ENCODE results near the gene PLXDC2.
A peak's percentile ranks its signal among the peaks of the same experiment; 100 is the strongest.
"Not testable (repeated sequence)": the region's sequence is repeated elsewhere in the genome, so short reads cannot be mapped to it uniquely, and the experiment has no call there.

Gene PLXDC2

DNA sequence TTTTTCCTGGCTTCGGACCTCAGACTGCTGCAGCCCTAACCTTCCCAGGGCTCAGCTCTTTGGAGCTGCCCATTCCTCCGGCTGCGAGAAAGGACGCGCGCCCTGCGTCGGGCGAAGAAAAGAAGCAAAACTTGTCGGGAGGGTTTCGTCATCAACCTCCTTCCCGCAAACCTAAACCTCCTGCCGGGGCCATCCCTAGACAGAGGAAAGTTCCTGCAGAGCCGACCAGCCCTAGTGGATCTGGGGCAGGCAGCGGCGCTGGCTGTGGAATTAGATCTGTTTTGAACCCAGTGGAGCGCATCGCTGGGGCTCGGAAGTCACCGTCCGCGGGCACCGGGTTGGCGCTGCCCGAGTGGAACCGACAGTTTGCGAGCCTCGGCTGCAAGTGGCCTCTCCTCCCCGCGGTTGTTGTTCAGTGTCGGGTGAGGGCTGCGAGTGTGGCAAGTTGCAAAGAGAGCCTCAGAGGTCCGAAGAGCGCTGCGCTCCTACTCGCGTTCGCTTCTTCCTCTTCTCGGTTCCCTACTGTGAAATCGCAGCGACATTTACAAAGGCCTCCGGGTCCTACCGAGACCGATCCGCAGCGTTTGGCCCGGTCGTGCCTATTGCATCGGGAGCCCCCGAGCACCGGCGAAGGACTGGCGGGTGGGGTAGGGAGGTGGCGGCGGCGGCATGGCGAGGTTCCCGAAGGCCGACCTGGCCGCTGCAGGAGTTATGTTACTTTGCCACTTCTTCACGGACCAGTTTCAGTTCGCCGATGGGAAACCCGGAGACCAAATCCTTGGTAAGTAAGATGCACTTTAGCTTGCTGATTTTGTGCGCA, at the start of gene PLXDC2:
TSS of gene PLXDC2 (plus strand) at position 22 of the 820 bp plus-strand sequence.
- DNase-seq: peak; percentile 16 to 22

DNA sequence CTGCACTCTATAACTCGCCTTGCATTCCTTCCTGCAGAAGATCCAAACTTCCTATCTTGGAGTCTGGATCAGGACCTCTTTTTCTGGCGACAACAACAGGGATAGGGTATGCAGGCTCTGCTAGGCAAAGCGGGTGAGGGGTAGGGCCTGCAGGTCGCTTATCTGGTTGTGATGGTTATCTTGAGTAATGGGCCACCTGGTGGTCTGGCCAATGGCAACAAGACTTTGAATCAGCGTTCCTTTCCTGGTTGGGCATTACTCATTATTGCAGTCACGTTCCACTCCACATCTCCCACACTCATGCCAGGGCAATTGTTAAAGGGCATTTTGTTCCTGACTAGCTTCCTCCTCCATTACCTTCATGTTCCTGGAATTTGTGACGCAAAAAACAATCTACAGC, 48.4 kb upstream of the PLXDC2 start:
- no peak for DNase-seq

DNA sequence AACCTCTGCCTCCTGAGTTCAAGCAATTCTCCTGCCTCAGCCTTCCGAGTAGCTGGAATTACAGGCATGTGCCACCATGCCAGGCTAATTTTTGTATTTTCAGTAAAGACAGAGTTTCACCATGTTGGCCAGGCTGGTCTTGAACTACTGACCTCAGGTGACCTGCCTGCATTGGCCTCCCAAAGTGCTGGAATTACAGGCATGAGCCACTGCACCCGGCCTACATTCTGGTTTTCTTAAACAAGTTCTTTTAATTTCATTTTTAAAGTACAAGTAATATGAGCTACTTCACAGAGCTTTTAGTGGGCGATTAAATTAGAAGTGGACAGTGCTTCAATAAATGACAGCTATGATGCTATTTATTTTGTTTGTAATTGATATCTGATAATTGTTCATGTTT, 46.4 kb upstream of the PLXDC2 start:
- not testable (repeated sequence) for DNase-seq

- no peak for DNase-seq
These were observed 43.3 kb upstream of the PLXDC2 start for GRCh38 chr10:19772972-19773371.

- DNase-seq: no peak
These were observed 40.9 kb upstream of the PLXDC2 start for GRCh38 chr10:19775296-19775695.

- no peak for DNase-seq
These were observed 38.4 kb upstream of the PLXDC2 start for GRCh38 chr10:19777806-19778205.

- DNase-seq: no peak
These were observed 37.2 kb upstream of the PLXDC2 start for GRCh38 chr10:19778996-19779395.

DNA sequence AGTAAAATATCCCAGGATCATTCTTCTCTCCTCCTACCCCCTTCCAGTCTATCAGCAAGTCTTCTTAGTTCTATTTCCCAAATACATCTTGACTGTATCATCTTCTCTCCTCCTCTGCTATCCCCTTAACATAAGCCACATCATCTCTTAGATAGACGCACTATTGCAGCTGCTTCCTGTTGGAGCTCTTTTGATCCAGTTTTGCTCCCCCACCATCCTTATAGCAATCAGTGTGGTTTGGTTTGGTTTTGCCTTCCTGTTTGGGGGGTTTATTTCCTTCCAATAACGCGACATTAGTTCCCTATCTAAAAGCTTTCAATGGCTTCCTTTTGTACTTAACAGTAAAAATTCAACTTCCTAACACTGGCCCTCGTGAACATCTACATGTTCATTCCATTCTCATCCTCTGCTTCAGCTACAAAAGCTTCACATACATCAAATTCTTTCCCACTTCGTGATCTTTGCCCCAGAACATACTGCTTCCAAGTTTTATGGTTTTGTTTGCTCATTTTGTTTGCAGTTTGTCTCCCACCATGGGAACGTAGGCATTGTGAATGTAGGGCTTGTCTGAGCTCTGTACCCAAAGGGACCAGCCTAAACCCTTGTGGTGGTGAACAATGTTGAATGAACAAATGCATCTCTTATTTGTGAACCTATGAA, 33.7 kb upstream of the PLXDC2 start:
- no peak for DNase-seq

DNA sequence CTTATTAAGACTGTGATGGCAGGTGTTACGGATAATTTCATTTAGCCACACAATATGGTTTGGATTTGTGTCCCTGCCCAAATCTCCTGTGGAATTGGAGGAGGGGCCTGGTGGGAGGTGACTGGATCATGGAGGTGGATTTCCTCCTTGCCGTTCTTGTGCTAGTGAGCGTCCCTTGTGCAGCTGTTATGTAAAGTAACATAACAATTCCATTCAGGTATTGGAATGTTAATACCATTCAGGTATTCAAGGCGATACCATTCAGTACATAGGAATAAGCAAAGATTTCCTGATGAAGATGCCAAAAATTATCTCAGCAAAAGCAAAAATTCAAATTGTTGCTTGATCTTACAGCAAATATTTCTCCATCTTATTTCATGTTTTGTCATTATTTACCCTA, 32.5 kb upstream of the PLXDC2 start:
- no peak for DNase-seq

- DNase-seq: no peak
These were observed 30.9 kb upstream of the PLXDC2 start for GRCh38 chr10:19785366-19785765.

DNA sequence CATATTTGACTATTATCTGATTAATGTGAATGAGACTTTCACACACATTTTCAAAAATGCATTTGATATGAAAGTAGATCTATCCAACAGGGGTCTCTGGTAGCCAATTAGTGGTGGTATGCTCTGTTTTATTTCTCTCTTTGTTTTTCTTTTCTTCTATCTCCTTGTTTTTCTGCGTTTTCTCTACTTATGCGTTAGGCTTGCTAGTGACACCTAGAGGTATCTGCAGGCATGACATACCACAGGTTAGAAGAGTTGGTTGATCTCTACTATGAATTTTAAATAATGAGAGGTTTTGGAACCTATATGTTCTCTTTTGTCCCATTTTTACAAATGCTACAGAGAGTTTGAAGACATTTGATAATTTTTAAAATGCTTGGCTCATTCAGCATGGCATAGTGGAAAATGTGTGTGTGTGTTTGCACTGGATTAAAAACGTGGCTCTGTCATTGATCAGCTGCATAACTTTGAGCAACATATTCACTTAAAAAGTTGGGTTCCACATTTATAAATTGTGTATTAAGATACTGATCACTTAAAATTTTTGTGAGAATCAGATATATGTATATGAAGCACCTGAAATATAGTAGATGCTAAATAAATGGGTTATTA, 28.1 kb upstream of the PLXDC2 start:
- DNase-seq: no peak

GRCh38 chr10:19788902-19789301, 27.3 kb upstream of the PLXDC2 start:
- DNase-seq: no peak

GRCh38 chr10:19789607-19790006, 26.6 kb upstream of the PLXDC2 start:
- no peak for DNase-seq

DNA sequence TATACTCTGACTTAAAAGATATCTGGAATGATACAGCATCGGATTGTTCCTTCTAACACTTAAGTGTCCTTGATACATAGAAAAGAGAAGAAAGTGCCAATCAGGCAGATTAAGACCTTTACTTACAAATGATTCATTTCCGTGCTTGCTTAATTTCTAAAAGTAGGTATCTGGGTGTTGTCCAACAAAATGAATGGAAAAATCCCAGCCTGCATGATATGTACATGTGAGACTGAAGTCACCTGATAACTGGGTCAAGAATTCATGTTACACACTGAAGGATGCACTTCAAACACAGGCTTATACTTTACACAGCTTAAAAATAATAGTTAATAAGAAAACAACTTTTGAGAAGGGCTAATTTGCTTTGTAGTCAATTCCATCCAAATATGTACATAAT, 25.2 kb upstream of the PLXDC2 start:
- DNase-seq: no peak

GRCh38 chr10:19795684-19796083, 20.5 kb upstream of the PLXDC2 start:
- DNase-seq: no peak

- DNase-seq: no peak
These were observed 16.1 kb upstream of the PLXDC2 start for GRCh38 chr10:19800161-19800560.

- DNase-seq: no peak
These were observed 14.9 kb upstream of the PLXDC2 start for GRCh38 chr10:19801369-19801768.

DNA sequence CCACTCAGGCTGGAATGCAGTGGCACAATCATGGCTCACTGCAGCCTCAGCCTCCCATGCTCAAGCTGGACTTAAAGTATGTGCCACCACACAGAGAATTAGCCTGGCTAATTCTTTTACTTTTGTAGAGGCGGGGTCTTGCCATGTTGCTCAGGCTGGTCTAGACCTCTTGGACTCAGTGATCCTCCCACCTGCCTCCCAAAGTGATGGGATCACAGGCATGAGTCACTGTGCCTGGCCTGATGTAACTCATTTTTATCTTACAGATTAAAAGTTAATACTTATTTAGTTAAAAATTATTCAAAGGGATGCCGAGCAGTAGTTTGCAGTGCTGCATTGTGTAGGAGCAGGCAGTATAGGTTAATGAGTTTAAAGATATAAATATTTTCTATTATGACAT, 12.6 kb upstream of the PLXDC2 start:
- DNase-seq: no peak

- no peak for DNase-seq
These were observed 6.8 kb upstream of the PLXDC2 start for GRCh38 chr10:19809481-19809880.

GRCh38 chr10:19811540-19811939, 4.7 kb upstream of the PLXDC2 start:
- DNase-seq: no peak

DNA sequence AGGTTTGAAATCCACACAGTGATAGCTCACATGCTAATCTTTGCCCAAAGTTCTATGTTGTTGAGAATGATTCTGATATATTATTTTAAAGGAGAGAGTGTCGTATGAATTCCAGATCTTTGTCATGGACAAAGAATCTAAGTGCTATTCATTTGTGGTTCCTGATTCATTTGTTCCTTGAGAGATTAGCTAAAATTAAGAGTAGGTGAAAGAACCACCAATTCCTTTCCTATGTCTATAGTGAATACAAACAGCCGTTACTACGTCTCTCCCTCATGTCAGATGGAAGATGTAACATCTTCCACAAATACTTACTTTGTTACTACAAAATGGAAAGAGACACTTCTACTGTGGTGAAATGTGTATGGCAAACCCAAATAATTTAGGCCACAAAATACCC, 3.3 kb upstream of the PLXDC2 start:
- no peak for DNase-seq

DNA sequence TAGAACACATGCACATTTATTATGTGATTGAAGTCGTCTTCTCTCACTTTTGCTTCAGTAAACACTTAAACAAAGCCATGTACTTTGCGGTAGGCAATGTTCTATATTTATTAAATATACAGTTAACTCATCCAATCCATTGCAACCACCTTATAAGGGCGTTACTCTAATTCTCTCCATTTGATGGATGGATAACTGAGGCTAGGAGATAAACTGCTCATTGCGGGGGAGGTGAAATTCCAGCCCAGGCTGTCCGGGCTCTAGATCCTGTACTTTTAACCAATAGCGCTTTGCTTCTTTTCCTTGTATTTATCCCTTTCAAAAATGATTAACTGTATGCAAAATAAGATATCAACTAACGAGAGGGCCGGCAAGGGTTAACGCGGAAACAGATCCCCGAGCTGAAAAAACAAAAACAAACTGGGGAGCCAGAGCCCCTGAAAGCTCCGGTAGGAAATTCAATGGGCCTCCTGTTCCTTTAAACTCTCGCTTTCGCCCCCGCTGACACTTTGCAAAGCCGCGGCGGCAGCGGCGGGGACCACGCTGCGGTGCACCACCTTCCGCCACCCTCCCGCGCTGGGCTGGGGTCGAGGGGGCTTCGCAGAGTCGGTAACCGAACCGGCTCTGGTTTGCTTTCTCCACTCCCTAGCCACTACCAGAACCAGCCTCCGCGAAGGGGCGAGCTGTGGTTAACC, 1.0 kb upstream of the PLXDC2 start:
- no peak for DNase-seq

DNA sequence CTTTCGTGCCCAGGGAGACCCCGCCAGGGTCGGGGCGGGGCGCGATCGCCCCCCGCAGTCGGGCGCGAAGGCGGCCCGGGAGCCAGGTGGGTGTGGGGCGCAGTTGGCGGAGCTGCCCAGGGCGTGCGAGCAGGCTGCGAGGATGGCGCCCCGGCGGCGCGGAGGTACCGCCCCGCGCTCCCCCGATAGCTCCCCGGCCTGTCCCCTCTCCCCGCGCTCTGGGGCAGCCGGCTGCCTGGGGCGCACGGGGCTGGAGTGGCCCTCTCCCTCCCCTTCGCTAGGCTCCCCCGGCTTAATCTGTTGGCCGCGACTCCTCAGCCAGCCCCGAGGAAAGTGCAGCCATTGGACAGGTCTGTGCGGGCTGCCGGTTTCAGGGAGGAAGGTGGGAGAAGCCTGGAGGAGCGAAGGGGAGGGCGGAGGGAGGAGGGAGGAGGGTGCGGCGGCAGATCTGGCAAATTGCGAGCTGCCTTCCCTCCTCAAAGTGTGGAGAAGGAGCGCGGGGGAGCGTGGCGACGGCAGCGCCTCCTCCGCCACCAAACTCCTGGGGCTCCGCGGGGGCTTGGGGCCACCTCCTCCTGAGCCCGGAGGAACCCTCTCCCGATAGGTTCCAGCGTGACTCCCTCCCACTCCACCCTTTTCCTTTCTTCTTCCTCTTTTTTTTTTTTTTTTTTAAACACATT, 361 bp upstream of the PLXDC2 start:
- peak in 1 of 2 experiments; percentile 21 for DNase-seq
